ENCODE data around the gene TMEM203.
A peak's percentile ranks its signal among the peaks of the same experiment; 100 is the strongest.

TMEM203 gene

DNA sequence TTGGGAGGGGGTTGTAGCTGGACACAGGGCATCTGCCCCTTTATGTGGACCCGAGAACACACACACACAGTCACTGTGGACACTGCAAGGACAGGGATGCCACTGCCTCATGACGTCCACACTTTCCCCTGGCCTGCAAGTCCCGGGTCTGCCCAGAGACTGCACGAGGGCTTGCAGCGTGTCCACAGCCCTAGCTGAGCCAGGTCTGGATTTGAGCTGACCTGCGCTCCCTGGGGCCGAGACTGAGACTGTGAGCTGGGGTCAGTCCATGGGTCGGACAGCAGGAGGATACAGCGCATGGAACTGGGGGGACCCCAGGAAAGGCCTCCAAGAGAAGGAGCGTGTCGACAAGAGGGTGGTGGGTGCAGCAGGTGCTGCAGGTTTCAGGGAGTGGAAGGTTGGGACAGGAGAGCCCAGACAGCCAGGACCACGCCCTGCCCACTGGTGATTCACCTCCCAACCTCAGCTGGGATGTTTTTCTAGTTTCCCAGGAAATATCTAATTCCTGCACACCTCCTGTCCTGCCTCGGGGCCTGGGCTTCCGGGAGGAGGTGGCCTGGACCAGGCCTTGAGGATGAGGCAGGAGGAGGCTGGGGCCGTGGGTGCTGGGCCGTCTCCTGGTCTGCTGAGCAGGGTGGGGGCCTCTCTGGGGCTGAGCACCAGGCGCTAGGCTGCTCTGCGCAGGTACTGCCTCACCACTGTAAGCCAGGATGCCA, 21.0 kb upstream of the TMEM203 start:
- H3K4me3 ChIP-seq (ENCODE audit: low read length) = no peak overlapping the region
- no peak for DNase-seq (ENCODE audit: low read depth)
- no peak for TF ChIP-seq CTCF (conservative IDR thresholded peaks at IDR 0.05; ENCODE audit: low read length)

- no peak for DNase-seq (ENCODE audit: low read depth)
- no peak for TF ChIP-seq CTCF (conservative IDR thresholded peaks at IDR 0.05; ENCODE audit: low read length)
- H3K4me3 ChIP-seq (ENCODE audit: low read length) = no peak overlapping the region
Measured at GRCh38 chr9:137225699-137226331, 20.4 kb upstream of the TMEM203 start.

- H3K4me3 ChIP-seq (ENCODE audit: low read length) = peak within 1 kb of the TSS; percentile 84
- no peak for DNase-seq (ENCODE audit: low read depth)
- no peak for TF ChIP-seq CTCF (conservative IDR thresholded peaks at IDR 0.05; ENCODE audit: low read length)
Measured at GRCh38 chr9:137224830-137225694, 19.6 kb upstream of the TMEM203 start, which contains the start of gene CYSRT1. Gene CYSRT1 (plus strand): TSS chr9:137225174. CDS start chr9:137225622, 448 bp downstream.

- TF ChIP-seq CTCF (conservative IDR thresholded peaks at IDR 0.05; ENCODE audit: low read length) = no peak
- H3K4me3 ChIP-seq (ENCODE audit: low read length) = peak overlapping the region; percentile 84
- DNase-seq (ENCODE audit: low read depth) = peak; percentile 97
Measured at GRCh38 chr9:137223078-137223970, 17.9 kb upstream of the TMEM203 start.

- TF ChIP-seq CTCF (conservative IDR thresholded peaks at IDR 0.05; ENCODE audit: low read length) = no peak
- no peak for DNase-seq (ENCODE audit: low read depth)
- H3K4me3 ChIP-seq (ENCODE audit: low read length) = peak within 1 kb of the TSS; percentile 84
Measured at GRCh38 chr9:137222190-137223077, 17.0 kb upstream of the TMEM203 start, which contains the start of gene RNF208. Gene RNF208 (minus strand): TSS chr9:137222240. CDS start chr9:137221212, 1,028 bp downstream.
